Left lung (tissue), 10 donors: Measurements from ENCODE around the gene SSU72. TPM values are rescaled to one million over a fixed set of nuclear protein-coding genes. Genes with fewer than 3 reads are reported as not detected.

Experiments used
- ATAC-seq: fragments of 200-7000 bp; cut with Tn5 transposase; one replicate; pipeline ENCODE4 v1.9.1; 2020; ENCODE audit warnings: moderate library complexity
- DNase-seq, 4 donors: peaks; one replicate each; pipeline ENCODE4 v3.0.0-alpha.2; 2013 to 2020
- H3K27ac ChIP-seq, 2 donors: fragments of 200-600 bp; sonication (generic) in 1 of 2; one replicate each; pipeline versions ENCODE4 v1.5.0 to v1.8.0; 2020 to 2021
- H3K27me3 ChIP-seq, 2 donors: fragments of 200-600 bp; sonication (generic) in 1 of 2; one replicate each; pipeline versions ENCODE4 v1.5.0 to v1.8.0; 2020 to 2021
- H3K36me3 ChIP-seq, 2 donors: fragments of 200-600 bp; sonication (generic) in 1 of 2; one replicate each; pipeline versions ENCODE4 v1.5.0 to v1.8.0; 2020 to 2021
- H3K4me1 ChIP-seq, 2 donors: fragments of 200-600 bp; one replicate each; pipeline ENCODE4 v1.8.0; 2021
- H3K4me3 ChIP-seq, 2 donors: fragments of 200-600 bp; sonication (generic) in 1 of 2; one replicate each; pipeline versions ENCODE4 v1.5.0 to v1.8.0; 2020 to 2021; ENCODE audit warnings: mild to moderate bottlenecking in 1 of 2
- H3K9me3 ChIP-seq, 2 donors: fragments of 200-600 bp; sonication (generic) in 1 of 2; one replicate each; pipeline versions ENCODE4 v1.5.0 to v1.8.0; 2020 to 2021
- intact Hi-C, 2 donors: fragments of 100-400 bp; cut with DNase I; formaldehyde crosslinking; loops; one replicate each; pipeline versions ENCODE4 v1.11.2 to v1.14.2; 2022
- polyA plus RNA-seq, 6 donors: library from polyadenylated mRNA; unstranded; fragments of 120-200 nt; gene quantifications; one replicate each; pipeline ENCODE4 v1.2.1, GENCODE V29; 2013; ENCODE audit not compliant: insufficient read length in 6 of 6
- total RNA-seq, 2 donors: library from RNA; stranded (reverse); fragmentation: NEBNext Ultra II Directional; extraction: Animal tissue kit (Norgen Biotek cat#: 25700); gene quantifications; one replicate each; pipeline ENCODE4 v1.2.1, GENCODE V29; 2021
- TF ChIP-seq, protein P1 (sequence below), 2 donors: fragments of 200-600 bp; sonication (generic) in 1 of 2; IDR thresholded peaks; one replicate each; pipeline versions ENCODE4 v1.5.0 to v1.8.0; 2021; ENCODE audit warnings: antibody characterized with exemption in 2 of 2
- donor health status: DM: no; HTN: yes; CAD: no.
- donor health status: DM: no; HTN: no; CAD: no.

SSU72 gene
- total and polyA plus RNA-seq, 8 donors = 65.2 to 141 (median 72.7) TPM

DNA sequence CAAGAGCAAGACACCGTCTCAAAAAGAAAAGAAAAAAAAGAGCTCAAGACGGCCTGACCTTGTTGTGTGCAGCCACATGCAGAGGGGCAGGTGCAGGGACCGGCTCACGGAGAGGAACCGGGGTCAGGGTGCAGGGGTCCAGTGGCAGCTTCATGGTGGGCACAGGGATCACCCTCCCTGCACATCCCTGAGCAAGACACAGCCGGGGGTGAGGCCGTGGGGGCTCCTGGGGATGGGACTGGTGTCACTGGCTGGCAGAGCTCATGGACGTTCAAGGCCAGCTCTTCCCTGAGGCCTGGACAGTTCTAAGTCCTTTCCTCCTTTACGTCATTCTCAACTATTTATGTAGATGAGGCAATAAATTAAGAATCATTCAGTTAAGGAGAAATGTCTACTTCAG, 27.7 kb downstream of the SSU72 start:
- Histone ChIP-seq H3K4me3 (no peak overlapping the region), H3K36me3 (peaks cover 0 to 69% of the 10 kb centered on the region in 2 donors), H3K27me3 (no peaks in the 10 kb centered on the region), H3K4me1 (no peaks in the 10 kb centered on the region), H3K9me3 (no peaks in the 10 kb centered on the region), H3K27ac (no peak overlapping the region)
- DNase-seq (no peak), ATAC-seq (no peak)
- intact Hi-C loops = no loop called here
- TF ChIP-seq, protein P1, sequence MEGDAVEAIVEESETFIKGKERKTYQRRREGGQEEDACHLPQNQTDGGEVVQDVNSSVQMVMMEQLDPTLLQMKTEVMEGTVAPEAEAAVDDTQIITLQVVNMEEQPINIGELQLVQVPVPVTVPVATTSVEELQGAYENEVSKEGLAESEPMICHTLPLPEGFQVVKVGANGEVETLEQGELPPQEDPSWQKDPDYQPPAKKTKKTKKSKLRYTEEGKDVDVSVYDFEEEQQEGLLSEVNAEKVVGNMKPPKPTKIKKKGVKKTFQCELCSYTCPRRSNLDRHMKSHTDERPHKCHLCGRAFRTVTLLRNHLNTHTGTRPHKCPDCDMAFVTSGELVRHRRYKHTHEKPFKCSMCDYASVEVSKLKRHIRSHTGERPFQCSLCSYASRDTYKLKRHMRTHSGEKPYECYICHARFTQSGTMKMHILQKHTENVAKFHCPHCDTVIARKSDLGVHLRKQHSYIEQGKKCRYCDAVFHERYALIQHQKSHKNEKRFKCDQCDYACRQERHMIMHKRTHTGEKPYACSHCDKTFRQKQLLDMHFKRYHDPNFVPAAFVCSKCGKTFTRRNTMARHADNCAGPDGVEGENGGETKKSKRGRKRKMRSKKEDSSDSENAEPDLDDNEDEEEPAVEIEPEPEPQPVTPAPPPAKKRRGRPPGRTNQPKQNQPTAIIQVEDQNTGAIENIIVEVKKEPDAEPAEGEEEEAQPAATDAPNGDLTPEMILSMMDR (IDR thresholded peaks at IDR 0.05) = no peak

DNA sequence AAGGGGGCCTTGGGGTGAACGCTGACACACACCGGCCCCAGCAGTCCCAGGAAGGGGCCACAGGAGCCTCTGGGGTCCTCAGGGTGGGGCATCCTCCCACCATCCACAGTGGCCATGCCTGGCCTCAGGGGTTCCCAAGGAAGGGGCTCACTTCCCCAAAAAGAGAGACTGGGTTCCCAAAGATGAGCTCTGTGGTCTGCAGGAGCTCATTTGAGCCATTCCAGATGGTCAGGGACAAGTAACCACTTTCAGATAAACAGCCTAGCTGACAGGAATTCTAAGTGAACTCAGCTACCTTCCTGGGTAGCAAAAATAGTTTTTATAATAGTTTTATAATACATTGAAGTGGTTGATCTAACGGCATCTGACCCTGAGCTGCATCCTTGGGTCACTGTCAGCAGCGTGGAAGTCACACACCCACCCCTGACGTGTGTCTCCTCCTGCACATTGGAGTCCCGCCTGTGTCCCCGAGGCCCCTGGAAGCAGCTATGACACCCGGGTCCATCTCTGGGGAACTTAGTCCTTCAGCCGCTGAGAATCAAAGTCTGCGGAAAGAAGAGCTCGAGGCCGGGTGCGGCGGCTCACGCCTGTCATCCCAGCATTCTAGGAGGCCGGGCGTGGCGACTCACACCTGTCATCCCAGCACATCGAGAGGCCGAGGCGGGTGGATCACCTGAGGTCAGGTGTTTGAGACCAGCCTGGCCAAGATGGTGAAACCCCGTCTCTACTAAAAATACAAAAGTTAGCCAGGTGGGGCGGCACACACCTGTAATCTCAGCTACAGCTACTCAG, 28.5 kb downstream of the SSU72 start:
- Histone ChIP-seq H3K27ac (no peak overlapping the region), H3K36me3 (peaks cover 0 to 73% of the 10 kb centered on the region in 2 donors), H3K9me3 (no peaks in the 10 kb centered on the region), H3K27me3 (peaks cover 0 to under 1% of the 10 kb centered on the region in 2 donors), H3K4me1 (peaks cover 0 to 1% of the 10 kb centered on the region in 2 donors), H3K4me3 (no peak overlapping the region)
- intact Hi-C loops = no loop called here
- TF ChIP-seq, protein P1 (IDR thresholded peaks at IDR 0.05) = no peak
- ATAC-seq (no peak), DNase-seq (no peak)

DNA sequence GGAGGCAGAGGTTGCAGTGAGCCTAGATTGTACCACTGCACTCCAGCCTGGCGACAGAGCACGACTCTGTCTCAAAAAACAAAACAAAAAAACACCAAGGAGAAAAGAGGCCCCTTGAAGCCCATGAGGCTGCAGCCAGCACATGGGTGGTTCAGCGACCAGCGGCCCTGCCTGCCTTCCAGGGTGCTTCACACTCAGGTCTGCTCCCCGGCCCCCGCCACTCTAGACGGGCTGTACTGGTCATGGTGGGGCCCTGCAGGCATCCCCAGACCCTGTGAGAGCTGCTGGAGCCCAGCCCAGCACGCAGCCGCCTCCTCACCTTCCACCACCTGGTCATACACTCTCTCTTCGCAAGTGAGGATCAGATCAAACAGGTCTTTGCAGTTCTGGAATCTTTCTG, 30.1 kb downstream of the SSU72 start:
- H3K4me1 ChIP-seq = peaks cover 0 to 11% of the 10 kb centered on the region in 2 donors
- no peak overlapping the region for H3K4me3 ChIP-seq
- no peaks in the 10 kb centered on the region for H3K9me3 ChIP-seq
- no peak overlapping the region for H3K27ac ChIP-seq
- TF ChIP-seq, protein P1 (IDR thresholded peaks at IDR 0.05) = no peak
- ATAC-seq (no peak), DNase-seq (no peak)
- intact Hi-C loops = no loop called here
- H3K27me3 ChIP-seq = peaks cover 0 to 16% of the 10 kb centered on the region in 2 donors
- peaks cover 0 to 78% of the 10 kb centered on the region in 2 donors for H3K36me3 ChIP-seq

DNA sequence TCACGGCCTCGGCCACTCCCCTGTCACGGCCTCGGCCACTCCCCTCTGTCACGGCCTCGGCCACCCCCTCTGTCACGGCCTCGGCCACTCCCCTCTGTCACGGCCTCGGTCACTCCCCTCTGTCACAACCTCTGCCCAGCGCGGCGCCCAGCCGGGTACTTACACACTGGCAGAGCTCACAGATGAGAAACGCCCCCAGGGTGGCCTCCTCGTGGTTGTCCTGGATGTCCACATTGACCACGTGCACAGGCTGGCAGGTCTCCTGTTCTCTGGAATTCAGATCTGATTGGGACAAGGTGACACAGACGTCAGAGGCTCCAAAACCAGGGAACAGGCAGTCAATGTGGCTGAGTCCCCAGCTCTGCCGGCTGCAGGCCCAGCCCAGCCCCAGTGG, 31.0 kb downstream of the SSU72 start:
- H3K27ac ChIP-seq = no peak overlapping the region
- peaks cover 0 to 74% of the 10 kb centered on the region in 2 donors for H3K36me3 ChIP-seq
- intact Hi-C loops = no loop called here
- ATAC-seq (no peak), DNase-seq (no peak)
- TF ChIP-seq, protein P1 (IDR thresholded peaks at IDR 0.05) = no peak
- H3K27me3 ChIP-seq = peaks cover 0 to 19% of the 10 kb centered on the region in 2 donors
- H3K4me3 ChIP-seq = no peak overlapping the region
- no peaks in the 10 kb centered on the region for H3K9me3 ChIP-seq
- peaks cover 0 to 17% of the 10 kb centered on the region in 2 donors for H3K4me1 ChIP-seq

DNA sequence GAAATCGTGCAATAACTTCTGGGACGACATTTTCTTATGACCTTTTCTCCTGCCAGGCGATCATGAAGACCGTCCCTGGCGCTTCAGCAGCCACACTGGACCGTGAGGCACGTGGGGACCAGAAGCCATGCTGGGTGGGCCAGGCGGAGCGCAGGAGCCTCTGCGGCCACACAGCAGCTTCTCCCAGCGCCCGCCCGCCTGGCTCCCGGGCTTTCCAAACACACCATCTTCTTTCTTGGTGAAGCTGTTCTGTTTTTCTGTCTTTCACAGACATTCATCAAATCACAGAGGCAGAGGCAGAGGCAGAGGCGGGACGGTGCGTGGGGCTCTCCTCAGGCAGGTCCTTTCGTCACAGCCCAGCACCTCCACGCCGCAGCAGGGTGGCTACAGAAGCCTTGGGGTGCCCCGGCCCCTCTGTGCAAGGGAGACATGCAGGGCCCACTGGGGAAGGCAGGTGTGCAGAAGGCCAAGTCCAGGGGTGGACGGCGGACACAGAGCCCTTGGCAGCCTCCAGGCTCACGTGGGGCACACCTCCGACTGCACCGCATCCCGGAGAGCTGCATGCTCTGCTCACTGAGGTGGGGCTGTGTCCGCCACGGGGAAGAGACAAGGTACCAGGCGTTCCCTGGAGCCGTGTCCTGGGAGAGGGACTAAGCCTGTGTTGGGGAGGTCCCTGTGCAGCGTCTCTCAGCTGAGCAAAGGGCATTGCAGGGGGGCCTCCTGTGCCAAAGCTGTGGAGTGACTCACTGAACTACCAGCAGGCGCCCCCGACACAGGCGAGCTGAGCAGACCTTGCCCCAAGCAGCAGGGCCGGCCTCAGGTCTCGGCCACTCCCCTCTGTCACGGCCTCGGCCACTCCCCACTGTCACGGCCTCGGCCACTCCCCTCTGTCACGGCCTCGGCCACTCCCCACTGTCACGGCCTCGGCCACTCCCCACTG, 31.6 kb downstream of the SSU72 start:
- H3K27me3 ChIP-seq = peaks cover 0 to 19% of the 10 kb centered on the region in 2 donors
- intact Hi-C loops = no loop called here
- H3K9me3 ChIP-seq = no peaks in the 10 kb centered on the region
- DNase-seq (no peak), ATAC-seq (no peak)
- H3K27ac ChIP-seq = no peak overlapping the region
- TF ChIP-seq, protein P1 (IDR thresholded peaks at IDR 0.05) = no peak
- H3K36me3 ChIP-seq = peaks cover 0 to 68% of the 10 kb centered on the region in 2 donors
- peaks cover 0 to 17% of the 10 kb centered on the region in 2 donors for H3K4me1 ChIP-seq
- no peak overlapping the region for H3K4me3 ChIP-seq
